Esophagus muscularis mucosa (tissue), 4 donors: ENCODE measurements around the gene NUDT16L1.

Experiments
- CTCF ChIP-seq, 3 experiments: fragments of 200-600 bp in 2 of 3; fragments of 450-650 bp in 1 of 3; sonication (generic) in 2 of 3; IDR thresholded peaks; one replicate each; pipeline ENCODE4 v1.5.1; 2017 to 2019; ENCODE audit warnings: antibody characterized with exemption in 3 of 3, mild to moderate bottlenecking in 2 of 3, moderate library complexity in 1 of 3
- EP300 ChIP-seq: sonication (generic); formaldehyde crosslinking; IDR thresholded peaks from one replicate; pipeline ENCODE4 v1.6.1; 2017; ENCODE audit warnings: antibody characterized with exemption
- POLR2A ChIP-seq: fragments of 450-650 bp; IDR thresholded peaks from one replicate; pipeline ENCODE4 v1.6.1; 2017; ENCODE audit warnings: antibody characterized with exemption, moderate library complexity, mild to moderate bottlenecking, low read depth

DNA sequence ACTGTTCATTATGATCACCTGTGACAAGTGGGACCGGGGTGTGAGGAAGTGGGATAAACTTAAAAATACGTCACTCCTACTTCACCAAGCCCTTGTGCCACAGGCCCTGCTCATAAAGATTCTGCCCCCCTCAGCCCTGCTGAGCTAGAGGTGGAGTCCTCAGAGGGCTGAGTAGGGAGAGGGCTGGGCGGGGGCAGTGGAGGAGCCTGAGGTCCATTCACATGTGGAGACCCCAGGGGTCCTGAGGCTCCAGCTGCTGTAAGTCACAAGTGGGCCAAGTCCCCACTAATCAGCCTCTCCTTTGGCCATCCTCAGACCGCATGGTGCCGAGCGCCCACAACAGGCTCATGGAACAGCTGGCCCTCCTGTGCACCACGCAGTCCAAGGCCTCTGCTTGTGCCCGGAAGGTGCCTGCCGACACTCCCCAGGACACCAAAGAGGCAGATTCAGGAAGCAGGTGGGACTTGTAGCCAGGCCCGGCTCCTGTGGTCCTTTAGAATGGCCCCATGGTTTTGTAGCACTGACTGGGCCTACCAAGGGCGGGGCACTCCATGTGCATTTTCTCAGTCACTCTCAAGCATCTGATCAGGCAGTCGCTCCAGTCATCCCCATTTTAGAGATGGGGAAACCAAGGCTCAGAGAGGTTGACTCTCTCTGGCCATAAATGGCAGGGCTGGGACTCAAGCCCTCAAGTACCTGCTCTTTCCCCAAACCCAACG is 51.4 kb downstream of the NUDT16L1 start:
- TF ChIP-seq POLR2A: no peak
- no peak for TF ChIP-seq CTCF (IDR thresholded peaks at IDR 0.05)
- no peak for TF ChIP-seq EP300
